HCT116 (cell line): ENCODE data around the gene AGAP2. TPM values are rescaled to one million over a fixed set of nuclear protein-coding genes. Genes with fewer than 3 reads are reported as not detected.
"Not testable (repeated sequence)": the region's sequence is repeated elsewhere in the genome, so short reads cannot be mapped to it uniquely, and the experiment has no call there.

ENCODE experiments used
- ATAC-seq: fragments of 200-7000 bp; cut with Tn5 transposase; 2 replicates; pipeline ENCODE4 v1.9.1; 2020; ENCODE audit warnings: mild to moderate bottlenecking, moderate library complexity
- BruUV-seq: library from RNA; stranded (reverse); fragments of 400-500 nt; replicated peaks from 2 replicates; lab custom pipeline; 2021; lab: Mats Ljungman, UMichigan
- CTCF ChIA-PET: fragments of 300-600 bp; sonication (Branson Sonifier 250); formaldehyde crosslinking; loops from one replicate; lab custom pipeline; 2021; ENCODE audit warnings: antibody characterized with exemption; lab: Charles Lee
- POLR2A ChIA-PET: fragments of 300-600, 350-600 bp; sonication (Branson Sonifier 250); formaldehyde crosslinking; loops from one replicate; lab custom pipeline; 2021; ENCODE audit warnings: antibody characterized with exemption; lab: Charles Lee
- RAD21 ChIA-PET, 2 experiments: fragments of 300-600 bp; sonication (Branson Sonifier 250); formaldehyde crosslinking; loops; one replicate each; lab custom pipeline; 2023; ENCODE audit warnings: low total read pairs in 2 of 2; ENCODE audit not compliant: uncharacterized antibody in 2 of 2, unreplicated experiment in 2 of 2, low non-redundant PET in 1 of 2; lab: Charles Lee
- DNase-seq: peaks from one replicate; pipeline ENCODE4 v3.0.0-alpha.2; 2010; ENCODE audit warnings: low read depth, low spot score
- H2AFZ ChIP-seq: fragments of 200-600 bp; shearing (Covaris generic), sonication (generic); 2 replicates; pipeline ENCODE4 v1.6.1; 2017; ENCODE audit warnings: low read depth, mixed run types, mixed read lengths, antibody characterized with exemption, low read length; ENCODE audit not compliant: poor library complexity, severe bottlenecking
- H3K27ac ChIP-seq: 2 replicates; pipeline ENCODE4 v1.5.1; 2012; ENCODE audit warnings: low read depth, low read length
- H3K27me3 ChIP-seq: fragments of 200-600 bp; sonication (generic); 2 replicates; pipeline ENCODE4 v1.6.1; 2016; ENCODE audit warnings: mixed run types, low read length, mixed read lengths; ENCODE audit not compliant: insufficient read depth
- H3K36me3 ChIP-seq, 2 experiments: fragments of 200-500 bp in 1 of 2; fragments of 200-600 bp in 1 of 2; sonication (Bioruptor generic) in 1 of 2; sonication (generic) in 1 of 2; 2 replicates each; pipeline versions ENCODE4 v1.5.1 to v1.6.1; 2014 to 2016; ENCODE audit warnings: low read length in 2 of 2, inconsistent platforms in 1 of 2, mixed read lengths in 1 of 2, mixed run types in 1 of 2; ENCODE audit not compliant: insufficient read depth in 2 of 2, control insufficient read depth in 1 of 2
- H3K4me1 ChIP-seq, 2 experiments: fragments of 200-600 bp in 1 of 2; sonication (generic) in 1 of 2; 2 replicates each; pipeline versions ENCODE4 v1.5.1 to v1.6.1; 2012 to 2017; ENCODE audit warnings: low read length in 2 of 2, inconsistent platforms in 1 of 2, mild to moderate bottlenecking in 1 of 2, mixed read lengths in 1 of 2, mixed run types in 1 of 2, moderate library complexity in 1 of 2; ENCODE audit not compliant: insufficient read depth in 2 of 2, control insufficient read depth in 1 of 2
- H3K4me2 ChIP-seq: fragments of 200-600 bp; sonication (generic); 2 replicates; pipeline ENCODE4 v1.6.1; 2017; ENCODE audit warnings: mixed run types, low read length, mixed read lengths
- H3K4me3 ChIP-seq, 2 experiments: fragments of 200-600 bp in 1 of 2; sonication (generic) in 1 of 2; replicated peaks in 1 of 2; 2 replicates each; pipeline ENCODE4 v1.5.1; 2011 to 2016; ENCODE audit warnings: low read length in 2 of 2, control low read depth in 1 of 2, low read depth in 1 of 2, mild to moderate bottlenecking in 1 of 2, mixed read lengths in 1 of 2, mixed run types in 1 of 2
- H3K79me2 ChIP-seq: fragments of 200-600 bp; sonication (generic); 2 replicates; pipeline ENCODE4 v1.6.1; 2017; ENCODE audit warnings: mild to moderate bottlenecking, mixed run types, low read length, moderate library complexity, mixed read lengths; ENCODE audit not compliant: insufficient read depth
- H3K9ac ChIP-seq: fragments of 200-600 bp; sonication (generic); 2 replicates; pipeline ENCODE4 v1.6.1; 2016; ENCODE audit warnings: low read length, mixed read lengths
- H3K9me2 ChIP-seq: fragments of 200-600 bp; sonication (generic), shearing (Covaris generic); 2 replicates; pipeline ENCODE4 v1.6.1; 2017; ENCODE audit warnings: mixed run types, mild to moderate bottlenecking, moderate library complexity; ENCODE audit not compliant: insufficient read depth
- H3K9me3 ChIP-seq, 2 experiments: fragments of 200-500 bp in 1 of 2; fragments of 200-600 bp in 1 of 2; sonication (Bioruptor generic) in 1 of 2; sonication (generic) in 1 of 2; 2 replicates each; pipeline ENCODE4 v1.6.1; 2014 to 2017; ENCODE audit warnings: low read length in 2 of 2, mixed read lengths in 2 of 2, inconsistent platforms in 1 of 2, low read depth in 1 of 2, mild to moderate bottlenecking in 1 of 2, mixed run types in 1 of 2, moderate library complexity in 1 of 2; ENCODE audit not compliant: control insufficient read depth in 1 of 2, insufficient read depth in 1 of 2
- H4K20me1 ChIP-seq: fragments of 200-600 bp; sonication (generic), shearing (Covaris generic); 2 replicates; pipeline ENCODE4 v1.6.1; 2017; ENCODE audit warnings: mixed run types, mild to moderate bottlenecking, moderate library complexity; ENCODE audit not compliant: insufficient read depth
- CBX3 ChIP-seq: IDR thresholded peaks from 2 replicates; pipeline ENCODE4 v1.6.1; 2012; ENCODE audit warnings: low read depth
- intact Hi-C: fragments of 100-400 bp; cut with micrococcal nuclease; formaldehyde crosslinking; loops from 2 replicates; pipeline ENCODE4 v1.10.0; 2022
- total RNA-seq: library from RNA; stranded (reverse); gene quantifications from one replicate; pipeline ENCODE4 v1.2.1, GENCODE V29; 2021; ENCODE audit not compliant: unreplicated experiment

The AGAP2 gene
- total RNA-seq, 1 experiment from 2014 or later: 15.8 TPM

- no peak for TF ChIP-seq CBX3
Observed at GRCh38 chr12:57722716-57723629, 15.6 kb downstream of the AGAP2 start (continued).

GRCh38 chr12:57721846-57722608 is 16.5 kb downstream of the AGAP2 start:
- H3K4me3 ChIP-seq, H3K9me3 ChIP-seq, RAD21 ChIA-PET, H3K4me2 ChIP-seq, H3K27ac ChIP-seq, DNase-seq, H3K9ac ChIP-seq, CTCF ChIA-PET, H3K79me2 ChIP-seq, H3K27me3 ChIP-seq, H3K9me2 ChIP-seq, H2AFZ ChIP-seq, H4K20me1 ChIP-seq, BruUV-seq, intact Hi-C loops, ATAC-seq: not testable (repeated sequence)
- Histone ChIP-seq H3K36me3 (peaks cover 3 to 15% of the 10 kb centered on the region in 2 experiments; a peak in 3 of 4 replicates), H3K4me1 (peaks cover 6 to 14% of the 10 kb centered on the region in 2 experiments; a peak in 3 of 4 replicates)
- POLR2A ChIA-PET: interaction anchor here (0.6 kb wide), 1 partner anchor 373 kb away, joined by 3 read pairs; no protein-coding TSS in a partner anchor
